Measurements from ENCODE around the gene OR4N5. TPM values are rescaled to one million over a fixed set of nuclear protein-coding genes. Genes with fewer than 3 reads are reported as not detected.
"Not testable (repeated sequence)": the region's sequence is repeated elsewhere in the genome, so short reads cannot be mapped to it uniquely, and the experiment has no call there.

OR4N5 gene
- total RNA-seq (2014; rRNA removed; shearing (Covaris generic); ENCODE audit: low replicate concordance), result not detected in 2 replicates

- in situ Hi-C loops (cut with HindIII; ENCODE audit: low pct_unique_long_range_greater_than_20kb, low sequenced_read_pairs), result no loop called here
- no peak for DNase-seq (ENCODE audit: low read depth)
Measured at GRCh38 chr14:20138520-20138919, at the start of gene OR4N5. Gene OR4N5, plus strand, starts transcription at chr14:20138820. Its CDS starts 4,916 bp downstream, at chr14:20143736.

GRCh38 chr14:20092050-20092449 lies 46.6 kb upstream of the OR4N5 start:
- DNase-seq (ENCODE audit: low read depth), result no peak
- in situ Hi-C loops (cut with HindIII; ENCODE audit: low pct_unique_long_range_greater_than_20kb, low sequenced_read_pairs), result no loop called here

GRCh38 chr14:20093442-20093841 lies 45.2 kb upstream of the OR4N5 start:
- in situ Hi-C loops (cut with HindIII; ENCODE audit: low pct_unique_long_range_greater_than_20kb, low sequenced_read_pairs), result no loop called here
- DNase-seq (ENCODE audit: low read depth), result no peak

DNA sequence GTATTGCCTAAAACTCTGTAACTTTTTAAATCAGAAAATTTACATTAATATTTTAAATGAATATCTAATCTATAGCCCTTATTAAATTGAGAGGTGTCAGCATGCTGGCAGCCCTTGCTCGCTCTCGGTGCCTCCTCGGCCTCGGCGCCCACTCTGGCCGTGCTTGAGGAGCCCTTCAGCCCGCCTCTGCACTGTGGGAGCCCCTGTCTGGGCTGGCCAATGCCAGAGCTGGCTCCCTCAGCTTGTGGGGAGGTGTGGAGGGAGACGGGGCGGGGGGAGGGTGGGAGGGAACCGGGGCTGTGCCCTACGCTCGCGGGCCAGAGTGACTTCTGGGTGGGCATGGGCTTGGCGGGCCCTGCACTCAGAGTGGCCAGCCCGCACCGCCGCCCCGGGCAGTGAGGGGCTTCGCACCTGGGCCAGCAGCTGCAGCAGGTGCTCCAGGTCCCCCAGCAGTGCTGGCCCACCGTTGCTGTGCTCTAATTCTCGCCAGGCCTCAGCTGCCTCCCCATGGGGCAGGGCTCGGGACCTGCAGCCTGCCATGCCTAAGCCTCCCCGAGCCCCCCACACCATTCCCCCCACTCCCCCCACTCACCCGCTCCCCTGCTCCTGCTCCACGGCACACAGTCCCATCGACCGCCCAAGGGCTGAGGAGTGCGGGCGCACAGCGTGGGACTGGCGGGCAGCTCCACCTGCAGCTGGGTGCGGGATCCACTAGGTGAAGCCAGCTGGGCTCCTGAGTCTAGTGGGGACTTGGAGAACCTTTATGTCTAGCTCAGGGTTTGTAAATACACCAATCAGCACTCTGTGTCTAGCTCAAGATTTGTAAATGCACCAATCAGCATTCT lies 39.5 kb upstream of the OR4N5 start:
- DNase-seq (ENCODE audit: low read depth); in situ Hi-C loops (cut with HindIII; ENCODE audit: low pct_unique_long_range_greater_than_20kb, low sequenced_read_pairs): not testable (repeated sequence)

DNA sequence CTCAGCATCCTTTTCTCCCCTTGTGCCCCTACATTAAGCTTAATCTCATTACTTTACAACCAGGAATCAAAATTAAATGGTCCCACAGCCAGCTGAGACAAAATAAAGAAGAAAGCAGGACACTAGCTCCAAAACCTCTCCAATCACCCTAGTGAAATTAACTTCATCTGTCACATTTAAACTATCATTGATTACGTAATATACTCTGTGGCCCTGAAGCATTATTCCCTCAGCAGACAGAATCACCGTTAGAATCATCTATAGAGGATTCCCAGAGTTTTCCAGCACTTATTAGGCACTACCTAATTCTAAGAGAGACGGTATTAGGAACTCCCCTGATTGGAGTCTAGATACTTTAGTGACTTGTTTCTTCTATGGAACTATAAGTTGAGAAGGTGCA lies 28.2 kb upstream of the OR4N5 start, which contains the start of gene OR4K17:
Gene OR4K17, plus strand, starts transcription at position 302 of the 400 bp plus-strand sequence. CDS start 6,761 bp downstream, outside the sequence.
- DNase-seq (ENCODE audit: low read depth), result no peak
- in situ Hi-C loops (cut with HindIII; ENCODE audit: low pct_unique_long_range_greater_than_20kb, low sequenced_read_pairs), result no loop called here

GRCh38 chr14:20112321-20112720 lies 26.3 kb upstream of the OR4N5 start:
- in situ Hi-C loops (cut with HindIII; ENCODE audit: low pct_unique_long_range_greater_than_20kb, low sequenced_read_pairs), result no loop called here

DNA sequence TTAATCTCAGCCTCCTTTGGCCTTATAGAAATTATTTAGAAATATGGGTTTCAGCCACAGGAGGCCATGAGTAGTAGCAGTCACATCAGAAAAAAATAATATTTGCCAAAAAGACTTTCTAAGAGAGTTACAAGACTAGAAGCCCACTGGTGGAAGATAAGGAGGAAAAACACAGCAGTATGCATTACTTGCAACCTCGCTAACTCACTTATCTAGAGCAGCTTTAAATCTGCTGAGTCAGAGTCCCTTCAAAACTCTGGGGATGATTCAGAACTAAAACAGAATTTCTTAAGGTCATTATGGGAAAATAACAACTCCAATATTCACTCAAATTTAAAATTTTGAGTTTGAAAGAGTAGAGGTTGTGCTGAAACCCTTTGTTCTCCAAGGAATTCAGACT lies 21.9 kb upstream of the OR4N5 start:
- no peak for DNase-seq (ENCODE audit: low read depth)
- in situ Hi-C loops (cut with HindIII; ENCODE audit: low pct_unique_long_range_greater_than_20kb, low sequenced_read_pairs), result no loop called here

More at GRCh38 chr14:20112321-20112720, 26.3 kb upstream of the OR4N5 start:
- no peak for DNase-seq (ENCODE audit: low read depth)

DNA sequence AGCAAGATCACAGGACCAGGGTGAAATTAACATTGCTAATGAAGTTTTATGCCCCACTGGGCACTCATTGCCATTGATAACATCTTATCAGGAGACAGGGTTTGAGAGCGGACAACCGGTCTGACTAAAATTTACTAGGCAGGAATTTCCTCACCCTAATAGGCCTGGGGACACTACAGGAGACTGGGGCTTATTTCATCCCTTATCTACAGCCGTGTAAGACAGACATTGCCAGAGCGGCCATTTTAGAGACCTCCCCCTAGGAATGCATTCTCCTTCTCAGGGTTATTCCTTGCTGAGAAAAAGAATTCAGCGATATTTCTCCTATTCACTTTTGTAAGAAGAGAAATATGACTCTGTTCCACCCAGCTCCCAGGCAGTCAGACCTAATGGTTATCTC lies 19.8 kb upstream of the OR4N5 start:
- DNase-seq (ENCODE audit: low read depth), result no peak
- in situ Hi-C loops (cut with HindIII; ENCODE audit: low pct_unique_long_range_greater_than_20kb, low sequenced_read_pairs), result no loop called here

DNA sequence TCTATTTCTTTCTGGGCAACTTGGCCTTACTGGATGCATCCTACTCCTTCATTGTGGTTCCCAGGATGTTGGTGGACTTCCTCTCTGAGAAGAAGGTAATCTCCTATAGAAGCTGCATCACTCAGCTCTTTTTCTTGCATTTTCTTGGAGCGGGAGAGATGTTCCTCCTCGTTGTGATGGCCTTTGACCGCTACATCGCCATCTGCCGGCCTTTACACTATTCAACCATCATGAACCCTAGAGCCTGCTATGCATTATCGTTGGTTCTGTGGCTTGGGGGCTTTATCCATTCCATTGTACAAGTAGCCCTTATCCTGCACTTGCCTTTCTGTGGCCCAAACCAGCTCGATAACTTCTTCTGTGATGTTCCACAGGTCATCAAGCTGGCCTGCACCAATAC lies 5.3 kb downstream of the OR4N5 start:
- no peak for DNase-seq (ENCODE audit: low read depth)
- in situ Hi-C loops (cut with HindIII; ENCODE audit: low pct_unique_long_range_greater_than_20kb, low sequenced_read_pairs), result no loop called here

- in situ Hi-C loops (cut with HindIII; ENCODE audit: low pct_unique_long_range_greater_than_20kb, low sequenced_read_pairs), result no loop called here
- DNase-seq (ENCODE audit: low read depth), result no peak
Measured at GRCh38 chr14:20144820-20145219, 6.2 kb downstream of the OR4N5 start.

DNA sequence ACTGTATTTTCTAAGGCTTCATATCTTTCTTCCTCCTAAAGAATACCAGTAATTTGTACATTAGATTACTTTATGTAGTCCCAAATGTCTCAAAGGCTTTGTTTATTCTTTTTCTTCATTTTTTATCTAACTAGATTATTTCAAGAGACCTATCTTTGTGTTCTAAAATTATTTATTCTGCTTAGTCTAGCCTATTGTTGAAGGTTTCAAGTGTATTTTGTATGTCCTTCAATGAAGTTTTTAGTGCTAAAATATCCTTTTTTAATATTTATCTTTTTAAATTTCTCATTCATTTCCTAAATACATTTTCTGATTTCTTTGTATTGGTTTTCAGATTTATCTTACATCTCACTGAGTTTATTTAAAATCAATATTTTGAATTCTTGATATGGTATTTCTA lies 25.8 kb downstream of the OR4N5 start:
- DNase-seq (ENCODE audit: low read depth), result no peak
- in situ Hi-C loops (cut with HindIII; ENCODE audit: low pct_unique_long_range_greater_than_20kb, low sequenced_read_pairs), result no loop called here

DNA sequence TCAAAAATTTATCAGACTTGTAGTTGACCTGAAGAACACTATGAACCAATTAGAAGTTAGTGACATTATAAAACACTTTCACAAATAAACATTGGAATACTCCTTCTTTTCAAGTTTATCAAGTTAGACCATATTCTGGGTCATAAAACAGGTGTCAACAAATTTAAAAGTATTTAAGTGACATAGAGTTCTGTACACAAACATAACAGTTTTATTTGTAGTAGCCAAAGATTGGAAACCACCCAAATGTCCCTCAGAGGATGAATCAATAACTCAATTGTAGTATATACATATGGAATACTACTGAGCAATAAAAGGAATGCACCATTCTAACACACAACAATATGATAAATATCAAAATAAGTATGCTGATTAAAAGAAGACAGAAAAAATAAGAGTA lies 28.5 kb downstream of the OR4N5 start:
- no peak for DNase-seq (ENCODE audit: low read depth)
- in situ Hi-C loops (cut with HindIII; ENCODE audit: low pct_unique_long_range_greater_than_20kb, low sequenced_read_pairs), result no loop called here

GRCh38 chr14:20169852-20170251 lies 31.2 kb downstream of the OR4N5 start:
- DNase-seq (ENCODE audit: low read depth), result peak; percentile 21
- in situ Hi-C loops (cut with HindIII; ENCODE audit: low pct_unique_long_range_greater_than_20kb, low sequenced_read_pairs), result not testable (repeated sequence)

DNA sequence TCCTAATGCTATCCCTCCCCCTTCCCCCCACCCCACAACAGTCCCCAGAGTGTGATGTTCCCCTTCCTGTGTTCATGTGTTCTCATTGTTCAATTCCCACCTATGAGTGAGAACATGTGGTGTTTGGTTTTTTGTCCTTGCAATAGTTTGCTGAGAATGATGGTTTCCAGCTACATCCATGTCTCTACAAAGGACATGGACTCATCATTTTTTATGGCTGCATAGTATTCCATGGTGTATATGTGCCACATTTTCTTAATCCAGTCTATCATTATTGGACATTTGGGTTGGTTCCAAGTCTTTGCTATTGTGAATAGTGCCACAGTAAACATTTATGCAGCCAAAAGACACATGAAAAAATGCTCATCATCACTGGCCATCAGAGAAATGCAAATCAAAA lies 35.6 kb downstream of the OR4N5 start:
- in situ Hi-C loops (cut with HindIII; ENCODE audit: low pct_unique_long_range_greater_than_20kb, low sequenced_read_pairs); DNase-seq (ENCODE audit: low read depth): not testable (repeated sequence)

GRCh38 chr14:20176330-20176729 lies 37.7 kb downstream of the OR4N5 start:
- DNase-seq (ENCODE audit: low read depth), result no peak
- in situ Hi-C loops (cut with HindIII; ENCODE audit: low pct_unique_long_range_greater_than_20kb, low sequenced_read_pairs), result no loop called here

DNA sequence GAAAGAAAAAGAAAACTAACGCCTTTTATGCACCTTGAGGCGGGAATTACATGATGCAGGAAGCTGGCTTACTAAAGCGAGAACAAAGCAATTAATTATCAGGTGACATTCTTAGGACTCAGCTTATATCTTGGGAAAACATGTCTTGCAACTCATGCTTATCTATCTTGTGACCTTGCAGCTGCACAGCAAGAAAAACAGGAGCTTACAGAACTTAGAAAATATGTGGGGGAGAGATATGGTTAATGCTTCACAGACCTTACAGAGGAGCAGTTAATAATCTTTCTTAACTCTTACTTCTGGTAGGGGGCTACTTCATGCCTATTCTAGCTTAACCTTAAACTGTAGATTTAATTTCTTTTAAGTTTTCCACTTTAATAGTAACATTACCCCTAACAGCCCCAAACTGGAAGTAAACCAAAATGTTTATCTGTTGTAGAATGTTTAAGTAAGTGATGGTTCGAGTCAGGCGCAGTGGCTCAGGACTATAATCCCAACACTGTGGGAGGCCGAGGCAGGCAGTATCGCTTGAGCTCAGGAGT lies 38.9 kb downstream of the OR4N5 start:
- in situ Hi-C loops (cut with HindIII; ENCODE audit: low pct_unique_long_range_greater_than_20kb, low sequenced_read_pairs), result no loop called here

GRCh38 chr14:20179218-20179617 lies 40.6 kb downstream of the OR4N5 start:
- DNase-seq (ENCODE audit: low read depth), result no peak
- in situ Hi-C loops (cut with HindIII; ENCODE audit: low pct_unique_long_range_greater_than_20kb, low sequenced_read_pairs), result no loop called here

More for the DNA sequence above, 38.9 kb downstream of the OR4N5 start:
- peak; percentile 23 for DNase-seq (ENCODE audit: low read depth)

DNA sequence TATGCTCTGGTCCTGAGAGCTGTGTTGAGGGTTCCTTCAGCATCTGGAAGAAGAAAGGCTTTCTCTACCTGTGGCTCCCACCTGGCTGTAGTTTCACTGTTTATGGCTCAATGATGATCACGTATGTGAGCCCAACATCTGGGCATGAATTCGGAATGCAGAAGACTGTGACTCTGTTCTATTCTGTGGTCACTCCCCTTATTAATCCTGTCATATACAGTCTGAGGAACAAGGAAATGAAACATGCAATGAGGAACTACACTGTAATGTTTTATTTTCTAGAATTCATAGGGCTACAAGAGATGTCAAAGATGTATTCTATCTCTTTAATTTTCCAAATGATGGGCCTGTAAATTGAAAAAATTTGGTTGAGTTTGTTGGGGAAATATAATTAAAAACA lies 41.3 kb downstream of the OR4N5 start:
- DNase-seq (ENCODE audit: low read depth), result no peak
- in situ Hi-C loops (cut with HindIII; ENCODE audit: low pct_unique_long_range_greater_than_20kb, low sequenced_read_pairs), result no loop called here

DNA sequence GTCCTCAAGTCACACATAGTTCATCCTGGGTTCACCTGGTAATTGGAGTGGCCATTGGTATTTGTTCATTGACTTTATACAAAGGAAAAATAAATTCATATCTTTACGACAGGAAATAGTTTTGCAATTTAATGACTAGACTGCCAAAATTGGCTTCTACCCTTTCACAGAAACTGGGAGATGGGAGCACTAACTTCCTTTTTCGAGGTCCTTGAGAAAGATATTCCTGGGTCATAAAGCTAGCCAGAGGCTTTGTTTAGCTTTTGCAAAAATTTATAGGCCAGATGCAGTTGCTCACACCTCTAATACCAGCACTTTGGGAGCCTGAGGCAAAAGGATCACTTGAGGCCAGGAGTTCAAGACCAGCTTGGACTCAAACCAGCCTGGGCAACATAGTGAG lies 41.9 kb downstream of the OR4N5 start:
- in situ Hi-C loops (cut with HindIII; ENCODE audit: low pct_unique_long_range_greater_than_20kb, low sequenced_read_pairs), result no loop called here
- no peak for DNase-seq (ENCODE audit: low read depth)

DNA sequence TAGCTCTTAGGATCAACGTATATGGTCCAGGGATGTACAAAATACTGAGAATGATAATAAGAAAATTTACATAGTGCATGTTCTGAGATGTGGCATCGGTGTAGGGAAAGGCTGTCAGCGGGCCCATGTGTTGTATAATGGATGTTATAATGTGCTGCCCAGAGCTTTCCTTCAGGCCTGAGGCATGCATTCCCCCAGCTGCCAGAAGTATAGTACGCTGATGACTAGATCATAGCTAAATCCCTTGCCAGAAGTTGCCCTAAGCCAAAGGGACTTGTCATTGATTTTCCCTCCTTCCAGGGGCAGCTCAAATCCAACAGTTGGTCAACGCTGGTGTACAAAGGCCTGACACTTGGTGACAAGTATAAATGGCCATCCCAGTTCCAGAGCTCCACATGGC lies 45.6 kb downstream of the OR4N5 start:
- in situ Hi-C loops (cut with HindIII; ENCODE audit: low pct_unique_long_range_greater_than_20kb, low sequenced_read_pairs), result no loop called here
- DNase-seq (ENCODE audit: low read depth), result no peak
